ENCODE data around the gene DIPK2B.

The DIPK2B gene

DNA sequence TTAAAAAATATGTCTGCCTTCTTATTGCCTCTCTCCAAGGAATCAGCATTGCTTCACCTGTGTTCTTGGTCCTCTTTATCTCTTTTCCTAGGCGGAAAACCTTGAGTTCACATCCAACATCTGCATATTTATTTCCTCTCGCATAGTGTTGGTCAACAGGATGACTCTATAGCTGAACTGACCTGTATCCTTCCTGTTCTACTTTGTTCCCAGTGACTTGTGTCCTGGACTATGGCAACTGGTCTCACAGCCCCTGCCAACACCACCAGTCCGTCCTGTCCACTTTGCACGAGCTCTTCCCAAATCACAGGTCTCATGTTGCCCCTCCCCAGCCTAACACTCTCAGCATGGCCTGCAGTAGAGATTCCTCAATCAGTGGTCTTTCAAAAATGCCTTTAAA, 2.0 kb downstream of the DIPK2B start:
- H3K9me3 ChIP-seq (ENCODE audit: control insufficient read depth, low read length), result no peaks in the 10 kb centered on the region
- no peak overlapping the region for H3K27ac ChIP-seq (ENCODE audit: insufficient read depth, low read depth, low read length, poor library complexity, severe bottlenecking)
- WGBS, 2 experiments, result 87 to 94% methylated on average over 4 of the region's 4 CpGs

GRCh38 chrX:45198301-45198700, 2.4 kb downstream of the DIPK2B start:
- no peaks in the 10 kb centered on the region for H3K4me1 ChIP-seq (ENCODE audit: control insufficient read depth, insufficient read depth, low read length)
- H3K27me3 ChIP-seq (ENCODE audit: control insufficient read depth, insufficient read depth, low read length, poor library complexity, severe bottlenecking), result no peaks in the 10 kb centered on the region
- H3K4me3 ChIP-seq (ENCODE audit: insufficient read depth, low read depth, low read length), result no peak overlapping the region
- no peaks in the 10 kb centered on the region for H3K36me3 ChIP-seq (ENCODE audit: control insufficient read depth, insufficient read depth, low read length)
- no peak overlapping the region for H3K27ac ChIP-seq (ENCODE audit: insufficient read depth, low read depth, low read length, poor library complexity, severe bottlenecking)
- no peaks in the 10 kb centered on the region for H3K9me3 ChIP-seq (ENCODE audit: control insufficient read depth, low read length)
- 88 to 100% methylated on average over 2 of the region's 3 CpGs for WGBS, 2 experiments

More for the DNA sequence above, 2.0 kb downstream of the DIPK2B start:
- H3K36me3 ChIP-seq (ENCODE audit: control insufficient read depth, insufficient read depth, low read length), result no peaks in the 10 kb centered on the region
- no peaks in the 10 kb centered on the region for H3K4me1 ChIP-seq (ENCODE audit: control insufficient read depth, insufficient read depth, low read length)
- H3K27me3 ChIP-seq (ENCODE audit: control insufficient read depth, insufficient read depth, low read length, poor library complexity, severe bottlenecking), result no peaks in the 10 kb centered on the region
- H3K4me3 ChIP-seq (ENCODE audit: insufficient read depth, low read depth, low read length), result no peak overlapping the region

DNA sequence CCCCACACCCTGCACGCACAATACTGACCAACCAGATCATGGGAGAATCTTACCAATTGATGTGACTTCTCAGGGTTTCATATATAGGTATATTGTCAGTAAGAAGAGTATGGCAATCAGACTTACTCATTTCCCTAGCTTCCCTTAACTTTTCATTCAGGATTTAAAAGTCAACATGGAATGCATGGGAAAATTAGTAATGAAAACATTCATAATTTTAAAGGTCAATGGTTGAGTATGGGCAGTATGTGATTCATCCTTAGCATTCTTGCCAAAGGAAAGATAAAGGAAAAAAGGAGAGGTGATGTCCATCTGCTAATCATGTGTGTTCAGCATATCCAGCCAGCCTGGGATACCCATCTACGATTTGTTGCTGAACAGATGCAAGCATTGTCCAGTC, 4.0 kb downstream of the DIPK2B start:
- Histone ChIP-seq H3K4me1 (ENCODE audit: control insufficient read depth, insufficient read depth, low read length) (no peaks in the 10 kb centered on the region), H3K27ac (ENCODE audit: insufficient read depth, low read depth, low read length, poor library complexity, severe bottlenecking) (no peak overlapping the region), H3K36me3 (ENCODE audit: control insufficient read depth, insufficient read depth, low read length) (no peaks in the 10 kb centered on the region), H3K4me3 (ENCODE audit: insufficient read depth, low read depth, low read length) (no peak overlapping the region), H3K27me3 (ENCODE audit: control insufficient read depth, insufficient read depth, low read length, poor library complexity, severe bottlenecking) (no peaks in the 10 kb centered on the region), H3K9me3 (ENCODE audit: control insufficient read depth, low read length) (no peaks in the 10 kb centered on the region)
- WGBS, 2 experiments, result 95 to 97% methylated on average over 1 of the region's 2 CpGs

- Histone ChIP-seq H3K4me1 (ENCODE audit: control insufficient read depth, insufficient read depth, low read length) (no peaks in the 10 kb centered on the region), H3K9me3 (ENCODE audit: control insufficient read depth, low read length) (no peaks in the 10 kb centered on the region), H3K27me3 (ENCODE audit: control insufficient read depth, insufficient read depth, low read length, poor library complexity, severe bottlenecking) (no peaks in the 10 kb centered on the region), H3K27ac (ENCODE audit: insufficient read depth, low read depth, low read length, poor library complexity, severe bottlenecking) (no peak overlapping the region), H3K36me3 (ENCODE audit: control insufficient read depth, insufficient read depth, low read length) (no peaks in the 10 kb centered on the region), H3K4me3 (ENCODE audit: insufficient read depth, low read depth, low read length) (no peak overlapping the region)
- WGBS, 2 experiments, result 91 to 95% methylated on average over 5 to 6 of the region's 7 CpGs
Measured at GRCh38 chrX:45191820-45192409, 8.8 kb downstream of the DIPK2B start.

DNA sequence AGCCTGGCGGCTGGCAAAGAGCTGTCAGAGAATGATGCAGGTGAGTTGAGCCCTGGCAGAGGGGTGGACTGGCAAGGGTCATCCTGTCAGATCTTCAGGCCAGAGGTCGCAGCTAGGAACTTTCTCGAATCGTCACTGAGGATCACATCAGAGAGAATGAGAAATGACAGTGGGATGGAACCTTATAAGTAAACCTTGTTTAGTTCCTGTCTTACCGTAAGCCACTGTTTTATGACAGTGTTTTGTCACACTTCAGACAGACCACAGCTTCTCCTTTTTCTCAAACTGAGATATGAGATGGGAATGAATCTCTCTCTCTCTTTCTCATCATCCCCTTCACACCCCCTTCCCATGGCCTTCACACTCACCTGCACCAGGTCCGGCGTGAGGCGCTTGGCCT, 9.3 kb downstream of the DIPK2B start:
- WGBS, 2 experiments, result 91 to 93% methylated on average over 8 of the region's 8 CpGs
- Histone ChIP-seq H3K36me3 (ENCODE audit: control insufficient read depth, insufficient read depth, low read length) (no peaks in the 10 kb centered on the region), H3K27ac (ENCODE audit: insufficient read depth, low read depth, low read length, poor library complexity, severe bottlenecking) (no peak overlapping the region), H3K4me1 (ENCODE audit: control insufficient read depth, insufficient read depth, low read length) (no peaks in the 10 kb centered on the region), H3K9me3 (ENCODE audit: control insufficient read depth, low read length) (no peaks in the 10 kb centered on the region), H3K4me3 (ENCODE audit: insufficient read depth, low read depth, low read length) (no peak overlapping the region), H3K27me3 (ENCODE audit: control insufficient read depth, insufficient read depth, low read length, poor library complexity, severe bottlenecking) (no peaks in the 10 kb centered on the region)

DNA sequence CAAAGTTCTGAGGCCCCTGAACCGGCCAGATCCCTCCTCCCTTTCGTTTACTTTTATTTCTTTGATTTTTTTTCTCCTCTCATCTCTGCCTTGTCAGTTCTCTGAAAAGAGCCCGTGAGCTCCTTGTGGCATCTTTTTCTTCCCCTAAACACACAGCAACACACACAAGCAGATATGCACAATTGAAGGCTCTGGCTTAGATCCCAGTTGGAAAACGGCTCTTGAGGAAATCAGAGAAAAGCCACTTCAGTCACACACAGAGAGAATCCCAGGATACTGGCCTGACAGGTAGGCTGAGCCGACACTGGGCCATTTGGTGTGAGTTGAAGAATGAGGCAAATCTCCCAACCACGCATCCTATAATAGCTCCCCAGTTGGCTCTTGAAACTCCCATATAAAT, 12.9 kb downstream of the DIPK2B start:
- Histone ChIP-seq H3K9me3 (ENCODE audit: control insufficient read depth, low read length) (no peaks in the 10 kb centered on the region), H3K27ac (ENCODE audit: insufficient read depth, low read depth, low read length, poor library complexity, severe bottlenecking) (no peak overlapping the region), H3K36me3 (ENCODE audit: control insufficient read depth, insufficient read depth, low read length) (no peaks in the 10 kb centered on the region), H3K4me3 (ENCODE audit: insufficient read depth, low read depth, low read length) (no peak overlapping the region), H3K27me3 (ENCODE audit: control insufficient read depth, insufficient read depth, low read length, poor library complexity, severe bottlenecking) (no peaks in the 10 kb centered on the region), H3K4me1 (ENCODE audit: control insufficient read depth, insufficient read depth, low read length) (no peaks in the 10 kb centered on the region)
- 71 to 72% methylated on average over 4 to 6 of the region's 6 CpGs for WGBS, 2 experiments

DNA sequence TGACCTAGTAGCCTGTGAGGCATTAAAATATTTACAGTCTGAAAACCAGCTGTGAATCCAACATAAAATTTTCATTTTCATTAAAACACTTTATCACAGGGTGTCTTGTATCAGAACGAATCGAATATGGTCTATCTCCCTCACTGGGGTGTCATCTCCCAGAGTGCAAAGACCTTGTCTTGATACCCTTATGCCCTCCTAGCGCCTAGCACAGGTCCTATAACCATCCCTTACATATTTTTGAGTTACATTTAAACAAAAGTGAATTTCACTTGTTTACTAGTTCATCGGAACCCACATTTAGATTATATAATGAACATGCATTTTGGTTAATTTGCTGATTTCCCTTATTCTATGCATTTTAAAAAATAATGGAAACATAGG, 14.0 kb downstream of the DIPK2B start:
- H3K27ac ChIP-seq (ENCODE audit: insufficient read depth, low read depth, low read length, poor library complexity, severe bottlenecking), result no peak overlapping the region
- no peaks in the 10 kb centered on the region for H3K27me3 ChIP-seq (ENCODE audit: control insufficient read depth, insufficient read depth, low read length, poor library complexity, severe bottlenecking)
- 58 to 76% methylated on average over 3 of the region's 4 CpGs for WGBS, 2 experiments
- H3K36me3 ChIP-seq (ENCODE audit: control insufficient read depth, insufficient read depth, low read length), result no peaks in the 10 kb centered on the region
- H3K4me1 ChIP-seq (ENCODE audit: control insufficient read depth, insufficient read depth, low read length), result no peaks in the 10 kb centered on the region
- no peak overlapping the region for H3K4me3 ChIP-seq (ENCODE audit: insufficient read depth, low read depth, low read length)
- H3K9me3 ChIP-seq (ENCODE audit: control insufficient read depth, low read length), result no peaks in the 10 kb centered on the region

GRCh38 chrX:45184211-45184610, 16.5 kb downstream of the DIPK2B start:
- no peaks in the 10 kb centered on the region for H3K27me3 ChIP-seq (ENCODE audit: control insufficient read depth, insufficient read depth, low read length, poor library complexity, severe bottlenecking)
- H3K9me3 ChIP-seq (ENCODE audit: control insufficient read depth, low read length), result no peaks in the 10 kb centered on the region
- no peak overlapping the region for H3K27ac ChIP-seq (ENCODE audit: insufficient read depth, low read depth, low read length, poor library complexity, severe bottlenecking)
- H3K4me3 ChIP-seq (ENCODE audit: insufficient read depth, low read depth, low read length), result no peak overlapping the region
- WGBS, 2 experiments, result 96 to 100% methylated on average over 2 of the region's 2 CpGs
- H3K4me1 ChIP-seq (ENCODE audit: control insufficient read depth, insufficient read depth, low read length), result no peaks in the 10 kb centered on the region
- H3K36me3 ChIP-seq (ENCODE audit: control insufficient read depth, insufficient read depth, low read length), result no peaks in the 10 kb centered on the region

DNA sequence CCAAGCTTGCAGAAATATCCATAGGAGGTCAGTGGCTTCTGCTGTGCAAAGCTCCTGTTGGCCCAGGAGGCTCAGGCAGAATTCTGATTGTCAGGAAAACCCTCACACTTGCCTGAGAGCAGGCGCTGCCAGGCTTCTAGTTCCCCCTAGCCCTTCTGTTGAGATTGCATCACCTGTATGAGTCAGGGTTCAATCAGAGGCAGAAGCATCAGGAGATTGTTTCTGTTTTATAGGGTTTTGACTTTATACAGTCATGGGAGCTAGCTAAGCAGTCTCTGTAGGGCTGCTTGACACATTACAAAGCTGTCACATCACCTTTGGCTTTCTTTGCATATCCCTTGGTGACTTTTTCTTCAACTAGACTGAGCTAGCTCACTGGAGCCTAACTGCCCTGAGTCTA, 27.8 kb downstream of the DIPK2B start:
- H3K9me3 ChIP-seq (ENCODE audit: control insufficient read depth, low read length), result no peaks in the 10 kb centered on the region
- 62 to 77% methylated on average over 1 of the region's 1 CpG for WGBS, 2 experiments
- no peaks in the 10 kb centered on the region for H3K36me3 ChIP-seq (ENCODE audit: control insufficient read depth, insufficient read depth, low read length)
- no peak overlapping the region for H3K4me3 ChIP-seq (ENCODE audit: insufficient read depth, low read depth, low read length)
- H3K4me1 ChIP-seq (ENCODE audit: control insufficient read depth, insufficient read depth, low read length), result no peaks in the 10 kb centered on the region
- H3K27ac ChIP-seq (ENCODE audit: insufficient read depth, low read depth, low read length, poor library complexity, severe bottlenecking), result no peak overlapping the region
- H3K27me3 ChIP-seq (ENCODE audit: control insufficient read depth, insufficient read depth, low read length, poor library complexity, severe bottlenecking), result no peaks in the 10 kb centered on the region

DNA sequence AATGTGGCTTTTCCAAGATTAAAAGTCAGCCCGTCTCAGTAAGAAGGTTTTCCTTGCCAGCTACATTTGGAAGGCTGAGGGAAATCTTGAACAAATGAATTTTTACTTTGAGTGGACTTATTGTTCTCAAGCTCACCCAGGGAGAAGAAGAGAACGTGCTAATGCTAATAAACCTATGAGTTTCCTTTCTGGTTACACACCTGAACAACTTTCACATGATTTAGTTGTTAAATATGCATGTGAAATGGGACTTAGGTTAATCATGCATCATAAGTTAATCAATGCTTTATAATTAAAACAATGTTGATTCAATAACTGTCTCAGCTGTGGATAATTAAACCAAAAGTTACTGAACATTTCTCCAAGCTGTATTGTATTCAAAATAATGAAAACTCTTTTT, 33.9 kb downstream of the DIPK2B start:
- no peaks in the 10 kb centered on the region for H3K27me3 ChIP-seq (ENCODE audit: control insufficient read depth, insufficient read depth, low read length, poor library complexity, severe bottlenecking)
- H3K4me3 ChIP-seq (ENCODE audit: insufficient read depth, low read depth, low read length), result no peak overlapping the region
- H3K27ac ChIP-seq (ENCODE audit: insufficient read depth, low read depth, low read length, poor library complexity, severe bottlenecking), result no peak overlapping the region
- no peaks in the 10 kb centered on the region for H3K36me3 ChIP-seq (ENCODE audit: control insufficient read depth, insufficient read depth, low read length)
- WGBS, 2 experiments, result 88 to 90% methylated on average over 1 of the region's 2 CpGs
- H3K4me1 ChIP-seq (ENCODE audit: control insufficient read depth, insufficient read depth, low read length), result no peaks in the 10 kb centered on the region
- H3K9me3 ChIP-seq (ENCODE audit: control insufficient read depth, low read length), result no peaks in the 10 kb centered on the region

DNA sequence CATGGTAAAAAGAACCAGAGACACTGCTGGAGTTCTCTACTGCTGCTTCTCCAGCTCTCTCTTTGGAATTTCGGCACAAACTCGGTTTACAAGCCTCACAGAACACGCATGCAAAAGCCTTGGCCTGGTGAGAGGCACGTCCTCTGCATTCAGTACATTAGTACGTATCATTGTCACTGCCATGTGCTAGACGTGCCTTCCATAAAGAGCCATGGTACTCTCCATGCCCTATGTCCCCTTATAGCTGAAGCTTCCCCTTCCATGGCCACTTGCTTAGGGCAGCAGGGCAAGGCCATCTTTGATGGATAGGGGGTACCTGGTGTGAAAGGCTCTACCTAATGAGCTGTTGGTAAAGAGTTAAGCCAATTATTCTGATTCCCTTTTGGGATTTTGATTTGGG, 35.0 kb downstream of the DIPK2B start:
- WGBS, 2 experiments, result 93% methylated on average over 6 of the region's 6 CpGs
- H3K4me1 ChIP-seq (ENCODE audit: control insufficient read depth, insufficient read depth, low read length), result no peaks in the 10 kb centered on the region

More for the DNA sequence above, 35.0 kb downstream of the DIPK2B start:
- no peak overlapping the region for H3K4me3 ChIP-seq (ENCODE audit: insufficient read depth, low read depth, low read length)
- no peaks in the 10 kb centered on the region for H3K27me3 ChIP-seq (ENCODE audit: control insufficient read depth, insufficient read depth, low read length, poor library complexity, severe bottlenecking)
- no peaks in the 10 kb centered on the region for H3K9me3 ChIP-seq (ENCODE audit: control insufficient read depth, low read length)
- H3K36me3 ChIP-seq (ENCODE audit: control insufficient read depth, insufficient read depth, low read length), result no peaks in the 10 kb centered on the region
- no peak overlapping the region for H3K27ac ChIP-seq (ENCODE audit: insufficient read depth, low read depth, low read length, poor library complexity, severe bottlenecking)

All from ectodermal cell (in vitro differentiated cells).